ENCODE measurements around the gene IQCH. TPM values are rescaled to one million over a fixed set of nuclear protein-coding genes. Genes with fewer than 3 reads are reported as not detected.

The IQCH gene
- polyA plus RNA-seq, 2 of the 4 experiments (the other 2 are of a cell fraction) = 1.5 to 3.8 TPM

GRCh38 chr15:67544475-67544874 is 289.9 kb downstream of the IQCH start:
- DNase-seq (ENCODE audit: low read depth in 1 of 2, low spot score in 1 of 2) = no peak
- no peak for FAIRE-seq
- TF ChIP-seq GATA3 (IDR thresholded peaks at IDR 0.05; ENCODE audit: borderline replicate concordance) = no peak
- no peak for TF ChIP-seq TP53 (CRISPR knock-in tag; IDR thresholded peaks at IDR 0.05)
- TF ChIP-seq ZFP36 (IDR thresholded peaks at IDR 0.05; ENCODE audit: borderline replicate concordance, partially characterized antibody) = no peak
- no peak for TF ChIP-seq CBX8 (IDR thresholded peaks at IDR 0.05)
- no peak for TF ChIP-seq ZSCAN20 (CRISPR knock-in tag; IDR thresholded peaks at IDR 0.05)
- TF ChIP-seq BCL3 (IDR thresholded peaks at IDR 0.05) = no peak
- TF ChIP-seq CHD2 (IDR thresholded peaks at IDR 0.05; ENCODE audit: low read length, partially characterized antibody) = no peak
- TF ChIP-seq MAX (IDR thresholded peaks at IDR 0.05) = no peak
- WGBS (ENCODE audit: missing lambda C conversion rate) = 95% methylated on average over 3 of the region's 3 CpGs
- H3K9me3 ChIP-seq = no peaks in the 10 kb centered on the region
- H3K4me1 ChIP-seq = peaks cover 14% of the 10 kb centered on the region
- no peak for ATAC-seq
- POLR2A ChIA-PET = no interaction called here
- H3K4me3 ChIP-seq = no peak overlapping the region
- H3K27ac ChIP-seq = no peak overlapping the region
- CTCF ChIA-PET = interaction anchor here (1.0 to 1.4 kb wide), 2 partner anchors 17 to 20 kb away, joined by 3 read pairs; no protein-coding TSS in a partner anchor
- H3K4me2 ChIP-seq = no peak overlapping the region

GRCh38 chr15:67545864-67546263 is 291.3 kb downstream of the IQCH start:
- WGBS (ENCODE audit: missing lambda C conversion rate) = 71% methylated on average over 3 of the region's 3 CpGs
- peaks cover 14% of the 10 kb centered on the region for H3K4me1 ChIP-seq
- ChIA-PET CTCF (interaction anchor here (0.7 to 1.4 kb wide), 3 partner anchors 9 to 290 kb away, joined by 3 to 4 read pairs (median 4); no protein-coding TSS in a partner anchor), POLR2A (no interaction called here)
- DNase-seq (ENCODE audit: low read depth in 1 of 2, low spot score in 1 of 2) (no peak), FAIRE-seq (no peak), ATAC-seq (no peak)
- no peaks in the 10 kb centered on the region for H3K9me3 ChIP-seq
- no peak overlapping the region for H3K4me3 ChIP-seq
- TF ChIP-seq EHMT2 (IDR thresholded peaks at IDR 0.05; ENCODE audit: low read depth) (no peak), MAZ (IDR thresholded peaks at IDR 0.05; ENCODE audit: borderline replicate concordance, low read depth, low read length) (no peak), ZNF302 (CRISPR knock-in tag; IDR thresholded peaks at IDR 0.05) (no peak), HMGXB4 (CRISPR knock-in tag; IDR thresholded peaks at IDR 0.05; ENCODE audit: borderline replicate concordance) (no peak), CEBPB (IDR thresholded peaks at IDR 0.05) (no peak), MAFK (IDR thresholded peaks at IDR 0.05; ENCODE audit: partially characterized antibody) (no peak), RCOR1 (IDR thresholded peaks at IDR 0.05; ENCODE audit: low read depth, low read length) (no peak), FOXS1 (CRISPR knock-in tag; IDR thresholded peaks at IDR 0.05) (no peak)
- H3K27ac ChIP-seq = no peak overlapping the region
- no peak overlapping the region for H3K4me2 ChIP-seq

GRCh38 chr15:67547064-67547463 is 292.5 kb downstream of the IQCH start:
- Histone ChIP-seq H3K4me2 (no peak overlapping the region), H3K4me1 (peaks cover 9% of the 10 kb centered on the region; the same call in 2 of the 3 replicates), H3K4me3 (no peak overlapping the region), H3K9me3 (no peaks in the 10 kb centered on the region), H3K27ac (no peak overlapping the region)
- 73% methylated on average over 2 of the region's 2 CpGs for WGBS (ENCODE audit: missing lambda C conversion rate)
- CTCF ChIA-PET = interaction anchor here (0.7 to 1.6 kb wide), 4 partner anchors 8 to 21 kb away, joined by 3 to 4 read pairs (median 4); no protein-coding TSS in a partner anchor
- no peak for TF ChIP-seq MAZ (IDR thresholded peaks at IDR 0.05; ENCODE audit: borderline replicate concordance, low read depth, low read length)
- TF ChIP-seq CBX2 (IDR thresholded peaks at IDR 0.05; ENCODE audit: borderline replicate concordance, low read depth) = no peak
- no peak for TF ChIP-seq MAFK (IDR thresholded peaks at IDR 0.05; ENCODE audit: partially characterized antibody)
- TF ChIP-seq SREBF2 (IDR thresholded peaks at IDR 0.05) = no peak
- TF ChIP-seq ZFP36 (IDR thresholded peaks at IDR 0.05; ENCODE audit: borderline replicate concordance, partially characterized antibody) = no peak
- no peak for TF ChIP-seq HES2 (IDR thresholded peaks at IDR 0.05)
- TF ChIP-seq RNF2 (IDR thresholded peaks at IDR 0.05; ENCODE audit: borderline replicate concordance, low read depth) = no peak
- no peak for TF ChIP-seq USF2 (IDR thresholded peaks at IDR 0.05)
- no peak for TF ChIP-seq TFCP2L1 (CRISPR knock-in tag; IDR thresholded peaks at IDR 0.05)
- no peak for TF ChIP-seq CEBPB (IDR thresholded peaks at IDR 0.05)
- no peak for TF ChIP-seq FOSB (CRISPR knock-in tag; IDR thresholded peaks at IDR 0.05)
- TF ChIP-seq JUNB (IDR thresholded peaks at IDR 0.05) = no peak
- POLR2A ChIA-PET = no interaction called here
- FAIRE-seq (no peak), DNase-seq (ENCODE audit: low read depth in 1 of 2, low spot score in 1 of 2) (no peak), ATAC-seq (no peak)

Measured in A549 (cell line).